Bronchus fibroblast of lung (primary cell): Measurements from ENCODE around the gene BIVM. TPM values are rescaled to one million over a fixed set of nuclear protein-coding genes. Genes with fewer than 3 reads are reported as not detected.

Experiments used
- total RNA-seq: library from RNA; depleted of rRNA; stranded (reverse); fragments of >200 nt; gene quantifications from 2 replicates; pipeline ENCODE4 v1.2.3, GENCODE V29; 2015

BIVM gene, protein sequence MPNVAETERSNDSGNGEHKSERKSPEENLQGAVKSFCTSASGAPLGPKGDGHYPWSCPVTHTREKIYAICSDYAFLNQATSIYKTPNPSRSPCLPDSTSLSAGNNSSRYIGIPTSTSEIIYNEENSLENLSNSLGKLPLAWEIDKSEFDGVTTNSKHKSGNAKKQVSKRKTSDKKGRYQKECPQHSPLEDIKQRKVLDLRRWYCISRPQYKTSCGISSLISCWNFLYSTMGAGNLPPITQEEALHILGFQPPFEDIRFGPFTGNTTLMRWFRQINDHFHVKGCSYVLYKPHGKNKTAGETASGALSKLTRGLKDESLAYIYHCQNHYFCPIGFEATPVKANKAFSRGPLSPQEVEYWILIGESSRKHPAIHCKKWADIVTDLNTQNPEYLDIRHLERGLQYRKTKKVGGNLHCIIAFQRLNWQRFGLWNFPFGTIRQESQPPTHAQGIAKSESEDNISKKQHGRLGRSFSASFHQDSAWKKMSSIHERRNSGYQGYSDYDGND
- total RNA-seq = 15.6 and 19.2 TPM in 2 replicates

GRCh38 chr13:102798581-102799425 is at the start of gene BIVM, which contains the start of gene POGLUT2:
TSS of gene BIVM (plus strand) at chr13:102799119. CDS start at chr13:102807268, 8,149 bp downstream.
TSS of gene POGLUT2 (minus strand) at chr13:102798976. CDS start at chr13:102798670, 306 bp downstream.

DNA sequence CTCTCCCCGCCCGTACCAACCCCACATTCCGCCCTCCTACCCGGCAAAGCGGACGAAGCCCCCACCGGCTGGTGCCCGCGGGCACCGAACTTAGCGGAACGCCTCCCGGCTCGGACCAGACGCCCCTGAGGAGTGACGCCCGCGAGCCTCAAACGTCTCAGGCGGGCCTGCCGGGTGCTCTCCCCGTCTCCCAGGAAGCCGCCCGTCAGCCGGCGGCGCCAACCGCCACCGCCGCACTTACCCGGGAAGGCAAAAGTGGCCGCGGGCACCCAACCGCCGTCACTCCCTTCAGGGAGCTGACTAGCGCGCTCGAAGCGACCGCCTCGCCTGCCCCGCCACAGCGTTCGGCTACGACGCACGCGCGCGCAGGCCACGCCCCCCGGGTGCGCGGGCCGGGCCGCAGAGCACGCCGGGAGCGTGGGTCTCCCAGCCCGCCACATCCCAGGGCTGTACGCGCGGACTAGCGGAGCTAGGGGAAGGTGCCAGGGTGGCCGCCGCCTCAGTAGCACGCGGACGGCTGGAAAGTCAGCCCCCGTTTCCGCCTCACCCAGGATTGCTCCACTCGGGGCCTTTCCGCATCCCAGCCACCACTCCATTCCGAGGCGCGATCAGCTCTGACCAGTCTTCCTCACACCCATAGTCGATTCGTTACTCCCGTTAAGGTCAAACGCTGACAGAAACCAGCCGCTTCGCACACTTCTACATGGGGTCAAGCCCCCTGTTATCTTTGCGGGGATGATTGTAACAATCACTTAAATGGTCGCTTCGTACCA is 25.3 kb upstream of the BIVM start, which contains the start of gene TEX30:
Gene TEX30 (minus strand): TSS at position 346 of the 773 bp plus-strand sequence. CDS start 3,760 bp downstream, outside the sequence.

DNA sequence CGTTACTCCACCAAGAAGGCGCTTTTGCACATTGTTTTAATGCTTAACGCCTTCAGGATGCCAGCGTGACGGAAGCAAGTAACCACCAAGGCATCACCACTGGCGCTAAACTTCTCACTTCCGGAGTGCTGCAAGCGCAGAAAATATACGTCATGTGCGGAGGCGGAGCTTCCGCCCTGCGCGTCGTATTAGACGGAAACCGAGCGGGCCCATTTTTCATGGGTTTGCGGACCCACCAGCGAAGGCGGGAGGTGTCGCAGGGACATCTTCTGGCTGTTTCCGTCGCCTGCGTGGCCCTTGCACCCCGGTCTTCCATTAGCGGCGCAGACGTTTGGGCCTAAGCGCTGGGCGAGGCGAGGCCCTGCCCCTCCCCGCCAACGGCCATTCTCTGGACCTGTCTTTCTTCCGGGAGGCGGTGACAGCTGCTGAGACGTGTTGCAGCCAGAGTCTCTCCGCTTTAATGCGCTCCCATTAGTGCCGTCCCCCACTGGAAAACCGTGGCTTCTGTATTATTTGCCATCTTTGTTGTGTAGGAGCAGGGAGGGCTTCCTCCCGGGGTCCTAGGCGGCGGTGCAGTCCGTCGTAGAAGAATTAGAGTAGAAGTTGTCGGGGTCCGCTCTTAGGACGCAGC is 46.8 kb downstream of the BIVM start, which contains the start of gene ERCC5:
Gene ERCC5 (plus strand): TSS at position 403 of the 631 bp plus-strand sequence. CDS start 235 bp downstream, outside the sequence.

Other genes with a start within 250 kb of the BIVM start
- gene TPP2, start 202.1 kb upstream of the BIVM start, total RNA-seq = 25.0 and 36.5 TPM in 2 replicates
- gene METTL21C, start 104.1 kb upstream of the BIVM start, total RNA-seq = not detected in 2 replicates
- 15.2 and 23.4 TPM in 2 replicates for gene TEX30, start 25.3 kb upstream of the BIVM start, total RNA-seq
- 23.5 and 24.0 TPM in 2 replicates for gene POGLUT2, start 143 bp upstream of the BIVM start, total RNA-seq
- 35.8 and 39.8 TPM in 2 replicates for gene ERCC5, start 46.9 kb downstream of the BIVM start, total RNA-seq